Measurements from ENCODE around the gene ARHGAP24. TPM values are rescaled to one million over a fixed set of nuclear protein-coding genes. Genes with fewer than 3 reads are reported as not detected.
A peak's percentile ranks its signal among the peaks of the same experiment; 100 is the strongest.
"Not testable (repeated sequence)": the region's sequence is repeated elsewhere in the genome, so short reads cannot be mapped to it uniquely, and the experiment has no call there.

The ARHGAP24 gene
- polyA plus RNA-seq, 2 of the 4 experiments (the other 2 are of a cell fraction): 1.7 to 12.1 TPM

DNA sequence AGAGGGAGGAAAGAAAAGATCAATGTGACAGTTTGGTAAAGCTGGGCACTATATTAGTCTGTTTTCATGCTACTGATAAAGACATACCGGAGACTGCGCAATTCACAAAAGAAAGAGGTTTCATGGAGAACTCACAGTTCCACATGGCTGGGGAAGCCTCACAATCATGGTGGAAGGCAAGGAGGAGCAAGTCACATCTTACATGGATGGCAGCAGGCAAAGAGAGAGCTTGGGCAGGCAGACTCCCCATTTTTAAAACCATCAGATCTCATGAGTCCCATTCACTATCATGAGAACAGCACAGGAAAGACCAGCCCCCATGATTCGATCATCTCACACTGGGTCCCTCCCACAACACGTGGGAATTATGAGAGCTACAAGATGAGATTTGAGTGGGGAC, 490.1 kb downstream of the ARHGAP24 start:
- CTCF ChIA-PET: interaction anchor here (0.8 to 9.0 kb wide), 6 partner anchors 10 to 209 kb away, joined by 3 to 117 read pairs (median 4); no protein-coding TSS in a partner anchor
- H3K4me1 ChIP-seq; DNase-seq (ENCODE audit: low read depth in 1 of 2, low spot score in 1 of 2); H3K27ac ChIP-seq; ATAC-seq; H3K4me3 ChIP-seq; POLR2A ChIA-PET; H3K9me3 ChIP-seq; H3K4me2 ChIP-seq; FAIRE-seq: not testable (repeated sequence)
- 80% methylated on average over 4 of the region's 4 CpGs for WGBS (ENCODE audit: missing lambda C conversion rate)

DNA sequence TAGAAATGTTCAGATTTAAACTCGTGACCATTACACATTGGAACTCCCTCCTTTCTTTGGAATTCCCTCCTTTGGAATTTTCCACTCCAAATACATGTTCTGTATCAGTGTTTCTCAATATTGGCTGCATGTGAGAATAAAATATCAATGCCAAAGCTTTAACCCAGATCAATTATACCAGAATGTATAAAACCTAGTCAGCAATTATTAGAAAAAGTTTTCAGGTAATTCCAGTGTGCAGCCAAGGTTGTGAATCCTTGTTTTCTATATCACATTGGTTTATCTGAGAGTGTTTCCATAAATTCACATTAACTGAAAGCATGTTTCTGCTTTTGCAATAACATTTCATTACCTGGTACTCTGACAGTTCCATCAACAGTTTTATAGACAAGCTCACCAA, 490.6 kb downstream of the ARHGAP24 start:
- FAIRE-seq (no peak), ATAC-seq (no peak), DNase-seq (ENCODE audit: low read depth in 1 of 2, low spot score in 1 of 2) (no peak)
- H3K4me3 ChIP-seq: no peak overlapping the region
- no peak overlapping the region for H3K4me2 ChIP-seq
- 74% methylated on average over 1 of the region's 1 CpG for WGBS (ENCODE audit: missing lambda C conversion rate)
- H3K27ac ChIP-seq: no peak overlapping the region
- TF ChIP-seq, protein P1, sequence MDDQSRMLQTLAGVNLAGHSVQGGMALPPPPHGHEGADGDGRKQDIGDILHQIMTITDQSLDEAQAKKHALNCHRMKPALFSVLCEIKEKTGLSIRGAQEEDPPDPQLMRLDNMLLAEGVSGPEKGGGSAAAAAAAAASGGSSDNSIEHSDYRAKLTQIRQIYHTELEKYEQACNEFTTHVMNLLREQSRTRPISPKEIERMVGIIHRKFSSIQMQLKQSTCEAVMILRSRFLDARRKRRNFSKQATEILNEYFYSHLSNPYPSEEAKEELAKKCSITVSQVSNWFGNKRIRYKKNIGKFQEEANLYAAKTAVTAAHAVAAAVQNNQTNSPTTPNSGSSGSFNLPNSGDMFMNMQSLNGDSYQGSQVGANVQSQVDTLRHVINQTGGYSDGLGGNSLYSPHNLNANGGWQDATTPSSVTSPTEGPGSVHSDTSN (IDR thresholded peaks at IDR 0.05): no peak
- peak; percentile 58 for TF ChIP-seq MAFK (IDR thresholded peaks at IDR 0.05; ENCODE audit: partially characterized antibody)
- no peak for TF ChIP-seq ZSCAN20 (CRISPR knock-in tag; IDR thresholded peaks at IDR 0.05)
- TF ChIP-seq JUN (IDR thresholded peaks at IDR 0.05): no peak
- TF ChIP-seq TFCP2L1 (CRISPR knock-in tag; IDR thresholded peaks at IDR 0.05): no peak
- TF ChIP-seq GATA3 (IDR thresholded peaks at IDR 0.05; ENCODE audit: borderline replicate concordance): no peak
- no peak for TF ChIP-seq NR3C1 (IDR thresholded peaks at IDR 0.05)
- CTCF ChIA-PET: interaction anchor here (1.2 to 9.0 kb wide), 4 partner anchors 12 to 210 kb away, joined by 3 to 117 read pairs (median 4); no protein-coding TSS in a partner anchor
- H3K4me1 ChIP-seq: no peaks in the 10 kb centered on the region; the same call in 2 of the 3 replicates
- POLR2A ChIA-PET: no interaction called here
- no peaks in the 10 kb centered on the region for H3K9me3 ChIP-seq

DNA sequence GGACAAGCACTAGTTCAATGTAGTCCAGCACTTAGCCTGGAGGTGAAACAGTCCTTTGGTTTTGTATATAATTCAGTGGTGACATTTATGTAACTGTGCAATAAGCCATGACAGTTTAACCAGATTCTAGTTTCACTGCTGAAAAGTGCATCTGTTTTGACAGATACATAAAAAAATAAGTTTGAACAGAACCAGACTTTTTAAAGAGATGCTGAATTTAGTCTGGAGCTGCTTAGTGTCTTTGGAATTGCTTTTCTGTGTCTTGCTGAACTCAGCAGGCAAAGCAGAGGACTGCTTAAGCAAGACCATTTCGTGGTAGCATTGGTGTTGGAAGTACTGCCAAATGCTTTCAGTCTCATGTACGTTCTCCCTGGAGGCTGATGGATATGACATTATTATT, 491.4 kb downstream of the ARHGAP24 start:
- no peaks in the 10 kb centered on the region for H3K9me3 ChIP-seq
- CTCF ChIA-PET: interaction anchor here (1.2 to 9.0 kb wide), 3 partner anchors 139 to 210 kb away, joined by 3 to 117 read pairs (median 5); no protein-coding TSS in a partner anchor

DNA sequence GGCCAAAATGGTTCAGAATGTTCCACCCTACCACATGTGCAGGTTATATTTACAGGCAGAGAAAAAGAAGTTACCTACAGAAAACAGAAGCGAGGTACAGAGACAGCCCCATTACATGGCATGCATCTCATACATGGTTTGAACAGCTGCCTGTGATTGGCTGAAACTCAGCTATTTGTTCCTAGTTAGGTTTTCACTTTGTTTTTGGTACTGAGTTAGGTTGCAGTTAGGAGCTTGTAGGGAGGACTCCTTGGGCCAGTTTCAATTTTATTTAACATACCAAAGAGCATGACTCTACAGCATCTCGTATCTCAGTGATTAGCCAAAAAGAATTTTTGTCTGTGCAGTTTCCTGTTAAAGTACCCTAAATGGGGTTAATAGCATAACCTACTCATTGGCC, 492.9 kb downstream of the ARHGAP24 start:
- WGBS (ENCODE audit: missing lambda C conversion rate): 78% methylated on average over 2 of the region's 2 CpGs

More for the DNA sequence above, 491.4 kb downstream of the ARHGAP24 start:
- no peak overlapping the region for H3K27ac ChIP-seq
- TF ChIP-seq EHF (CRISPR knock-in tag; IDR thresholded peaks at IDR 0.05): no peak
- TF ChIP-seq POLR2A (IDR thresholded peaks at IDR 0.05; ENCODE audit: low read length): no peak
- no peak for TF ChIP-seq CHD4 (IDR thresholded peaks at IDR 0.05; ENCODE audit: borderline replicate concordance)
- TF ChIP-seq BHLHE40 (IDR thresholded peaks at IDR 0.05; ENCODE audit: low read depth, low read length): no peak
- no peak overlapping the region for H3K4me2 ChIP-seq
- no peaks in the 10 kb centered on the region; the same call in 2 of the 3 replicates for H3K4me1 ChIP-seq
- H3K4me3 ChIP-seq: no peak overlapping the region
- FAIRE-seq: no peak
- no peak for ATAC-seq
- DNase-seq (ENCODE audit: low read depth in 1 of 2, low spot score in 1 of 2): no peak
- POLR2A ChIA-PET: no interaction called here
- 47% methylated on average over 2 of the region's 2 CpGs for WGBS (ENCODE audit: missing lambda C conversion rate)

More for the DNA sequence above, 492.9 kb downstream of the ARHGAP24 start:
- no peak overlapping the region for H3K4me3 ChIP-seq
- FAIRE-seq: no peak
- no peak for ATAC-seq
- TF ChIP-seq, protein P2, sequence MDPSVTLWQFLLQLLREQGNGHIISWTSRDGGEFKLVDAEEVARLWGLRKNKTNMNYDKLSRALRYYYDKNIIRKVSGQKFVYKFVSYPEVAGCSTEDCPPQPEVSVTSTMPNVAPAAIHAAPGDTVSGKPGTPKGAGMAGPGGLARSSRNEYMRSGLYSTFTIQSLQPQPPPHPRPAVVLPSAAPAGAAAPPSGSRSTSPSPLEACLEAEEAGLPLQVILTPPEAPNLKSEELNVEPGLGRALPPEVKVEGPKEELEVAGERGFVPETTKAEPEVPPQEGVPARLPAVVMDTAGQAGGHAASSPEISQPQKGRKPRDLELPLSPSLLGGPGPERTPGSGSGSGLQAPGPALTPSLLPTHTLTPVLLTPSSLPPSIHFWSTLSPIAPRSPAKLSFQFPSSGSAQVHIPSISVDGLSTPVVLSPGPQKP (IDR thresholded peaks at IDR 0.05; ENCODE audit: low read depth, low read length): no peak
- TF ChIP-seq NFE2L2 (conservative IDR thresholded peaks at IDR 0.05; ENCODE audit: low read length) (no peak), ZNF302 (CRISPR knock-in tag; IDR thresholded peaks at IDR 0.05) (no peak), JUN (IDR thresholded peaks at IDR 0.05) (no peak), CEBPB (IDR thresholded peaks at IDR 0.05) (no peak), PHF8 (IDR thresholded peaks at IDR 0.05; ENCODE audit: borderline replicate concordance, low read depth) (no peak), NPAS2 (CRISPR knock-in tag; IDR thresholded peaks at IDR 0.05; ENCODE audit: borderline replicate concordance) (no peak), RFX5 (IDR thresholded peaks at IDR 0.05) (no peak)
- TF ChIP-seq, protein P3, sequence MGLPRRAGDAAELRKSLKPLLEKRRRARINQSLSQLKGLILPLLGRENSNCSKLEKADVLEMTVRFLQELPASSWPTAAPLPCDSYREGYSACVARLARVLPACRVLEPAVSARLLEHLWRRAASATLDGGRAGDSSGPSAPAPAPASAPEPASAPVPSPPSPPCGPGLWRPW (IDR thresholded peaks at IDR 0.05): no peak
- TF ChIP-seq, protein P4, sequence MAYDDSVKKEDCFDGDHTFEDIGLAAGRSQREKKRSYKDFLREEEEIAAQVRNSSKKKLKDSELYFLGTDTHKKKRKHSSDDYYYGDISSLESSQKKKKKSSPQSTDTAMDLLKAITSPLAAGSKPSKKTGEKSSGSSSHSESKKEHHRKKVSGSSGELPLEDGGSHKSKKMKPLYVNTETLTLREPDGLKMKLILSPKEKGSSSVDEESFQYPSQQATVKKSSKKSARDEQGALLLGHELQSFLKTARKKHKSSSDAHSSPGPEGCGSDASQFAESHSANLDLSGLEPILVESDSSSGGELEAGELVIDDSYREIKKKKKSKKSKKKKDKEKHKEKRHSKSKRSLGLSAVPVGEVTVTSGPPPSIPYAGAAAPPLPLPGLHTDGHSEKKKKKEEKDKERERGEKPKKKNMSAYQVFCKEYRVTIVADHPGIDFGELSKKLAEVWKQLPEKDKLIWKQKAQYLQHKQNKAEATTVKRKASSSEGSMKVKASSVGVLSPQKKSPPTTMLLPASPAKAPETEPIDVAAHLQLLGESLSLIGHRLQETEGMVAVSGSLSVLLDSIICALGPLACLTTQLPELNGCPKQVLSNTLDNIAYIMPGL (CRISPR knock-in tag; IDR thresholded peaks at IDR 0.05; ENCODE audit: borderline replicate concordance): no peak
- TF ChIP-seq, protein P5, sequence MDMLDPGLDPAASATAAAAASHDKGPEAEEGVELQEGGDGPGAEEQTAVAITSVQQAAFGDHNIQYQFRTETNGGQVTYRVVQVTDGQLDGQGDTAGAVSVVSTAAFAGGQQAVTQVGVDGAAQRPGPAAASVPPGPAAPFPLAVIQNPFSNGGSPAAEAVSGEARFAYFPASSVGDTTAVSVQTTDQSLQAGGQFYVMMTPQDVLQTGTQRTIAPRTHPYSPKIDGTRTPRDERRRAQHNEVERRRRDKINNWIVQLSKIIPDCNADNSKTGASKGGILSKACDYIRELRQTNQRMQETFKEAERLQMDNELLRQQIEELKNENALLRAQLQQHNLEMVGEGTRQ (IDR thresholded peaks at IDR 0.05): no peak
- H3K4me2 ChIP-seq: no peak overlapping the region
- ChIA-PET CTCF (interaction anchor here (9.0 kb wide), 1 partner anchor 169 kb away, joined by 117 read pairs; no protein-coding TSS in a partner anchor), POLR2A (no interaction called here)
- H3K27ac ChIP-seq: no peak overlapping the region
- no peaks in the 10 kb centered on the region for H3K9me3 ChIP-seq
- no peaks in the 10 kb centered on the region; the same call in 2 of the 3 replicates for H3K4me1 ChIP-seq
- no peak for DNase-seq (ENCODE audit: low read depth in 1 of 2, low spot score in 1 of 2)

All from A549 (cell line).